ENCODE data around the gene TMEM184B. TPM values are rescaled to one million over a fixed set of nuclear protein-coding genes. Genes with fewer than 3 reads are reported as not detected.

Gene TMEM184B
- total and polyA plus RNA-seq, 9 donors: 19.9 to 78.6 (median 65.8) TPM

DNA sequence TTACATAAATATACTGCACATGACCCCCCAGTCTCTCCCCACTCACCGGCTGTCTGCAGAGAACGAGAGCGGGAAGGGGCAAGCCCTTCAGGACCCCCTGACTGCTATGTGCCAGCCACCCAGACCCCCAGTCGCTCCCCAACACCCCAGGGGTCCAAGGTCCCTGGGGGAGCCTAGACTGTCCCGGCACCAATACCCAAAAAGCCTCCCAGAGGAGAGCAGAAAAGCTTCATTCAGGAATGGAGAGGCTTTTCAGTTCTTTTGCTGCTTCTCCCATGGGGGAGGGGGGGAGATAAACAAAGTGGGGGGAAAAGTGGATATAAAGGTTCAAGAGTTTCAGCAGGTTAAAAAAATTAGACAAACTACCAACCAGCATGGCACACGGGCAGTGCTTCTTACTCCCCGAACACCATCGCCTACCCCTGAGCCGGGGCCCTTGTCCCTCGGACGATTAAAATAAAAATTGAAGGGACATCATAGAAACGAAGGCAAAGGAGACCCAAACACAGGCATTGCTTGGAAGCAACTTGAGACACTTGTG lies 43.1 kb upstream of the TMEM184B start:
- 11% methylated on average over 3 of the region's 12 CpGs for WGBS (ENCODE audit: insufficient coverage)

DNA sequence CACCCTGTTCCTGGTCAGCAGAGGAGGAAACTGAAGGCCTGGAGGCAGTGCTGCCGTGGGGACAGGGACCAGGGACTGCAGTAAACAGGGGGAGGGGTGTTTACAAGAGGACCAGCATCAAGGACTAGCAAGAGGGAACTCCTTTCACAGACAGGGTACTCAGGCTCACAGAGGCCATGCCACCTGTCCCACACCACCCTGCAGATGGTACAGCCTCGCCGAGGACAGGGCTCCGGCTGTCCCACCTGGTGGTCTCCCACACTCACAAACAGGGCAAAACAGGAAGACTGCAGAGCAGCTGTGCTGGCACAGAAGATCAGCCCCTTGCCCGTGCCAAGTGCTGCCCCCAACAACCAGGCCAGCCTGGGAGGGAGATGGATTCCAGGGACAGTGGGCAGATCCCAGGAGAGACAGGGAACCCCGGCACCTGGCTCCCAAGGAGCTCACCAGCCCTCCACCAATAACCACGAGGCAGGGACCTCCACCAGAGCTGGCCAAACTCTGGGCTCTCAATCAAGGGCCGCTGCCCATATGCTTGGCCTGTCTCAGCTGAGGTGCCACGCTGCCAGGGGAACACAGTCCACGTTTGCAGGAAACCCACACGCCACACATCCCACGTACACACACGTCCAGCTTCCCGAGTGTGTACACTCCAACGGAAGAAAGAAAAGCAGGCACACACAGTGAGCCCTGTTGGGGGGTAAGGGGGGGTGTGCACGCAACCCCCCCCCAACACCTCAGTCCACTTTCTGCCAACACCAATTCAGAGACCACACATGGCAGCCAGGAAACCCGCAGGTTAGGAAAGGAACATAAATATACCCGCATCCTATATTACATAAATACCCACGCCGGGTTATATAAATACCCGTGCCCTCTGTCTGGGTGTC lies 42.4 kb upstream of the TMEM184B start:
- Histone ChIP-seq H3K27me3 (ENCODE audit: control insufficient read depth, insufficient read depth, low read length) (no peaks in the 10 kb centered on the region), H3K36me3 (ENCODE audit: control insufficient read depth, insufficient read depth, low read length) (peaks cover 35% of the 10 kb centered on the region), H3K9me3 (replicated peaks; ENCODE audit: control insufficient read depth, low read depth, low read length) (no peaks in the 10 kb centered on the region), H3K4me3 (ENCODE audit: low read length) (peak overlapping the region; percentile 73), H3K27ac (ENCODE audit: low read length) (peak overlapping the region; percentile 97), H3K4me1 (ENCODE audit: control insufficient read depth, insufficient read depth, low read length) (peaks cover 70% of the 10 kb centered on the region)
- peak; percentile 66 for DNase-seq
- 11% methylated on average over 12 of the region's 21 CpGs for WGBS (ENCODE audit: insufficient coverage)

More for the DNA sequence above, 43.1 kb upstream of the TMEM184B start:
- peaks cover 63% of the 10 kb centered on the region for H3K4me1 ChIP-seq (ENCODE audit: control insufficient read depth, insufficient read depth, low read length)
- peak; percentile 55 for DNase-seq
- H3K4me3 ChIP-seq (ENCODE audit: low read length): peak overlapping the region; percentile 73
- H3K36me3 ChIP-seq (ENCODE audit: control insufficient read depth, insufficient read depth, low read length): peaks cover 28% of the 10 kb centered on the region
- H3K27ac ChIP-seq (ENCODE audit: low read length): peak overlapping the region; percentile 97
- no peaks in the 10 kb centered on the region for H3K27me3 ChIP-seq (ENCODE audit: control insufficient read depth, insufficient read depth, low read length)
- no peaks in the 10 kb centered on the region for H3K9me3 ChIP-seq (replicated peaks; ENCODE audit: control insufficient read depth, low read depth, low read length)

DNA sequence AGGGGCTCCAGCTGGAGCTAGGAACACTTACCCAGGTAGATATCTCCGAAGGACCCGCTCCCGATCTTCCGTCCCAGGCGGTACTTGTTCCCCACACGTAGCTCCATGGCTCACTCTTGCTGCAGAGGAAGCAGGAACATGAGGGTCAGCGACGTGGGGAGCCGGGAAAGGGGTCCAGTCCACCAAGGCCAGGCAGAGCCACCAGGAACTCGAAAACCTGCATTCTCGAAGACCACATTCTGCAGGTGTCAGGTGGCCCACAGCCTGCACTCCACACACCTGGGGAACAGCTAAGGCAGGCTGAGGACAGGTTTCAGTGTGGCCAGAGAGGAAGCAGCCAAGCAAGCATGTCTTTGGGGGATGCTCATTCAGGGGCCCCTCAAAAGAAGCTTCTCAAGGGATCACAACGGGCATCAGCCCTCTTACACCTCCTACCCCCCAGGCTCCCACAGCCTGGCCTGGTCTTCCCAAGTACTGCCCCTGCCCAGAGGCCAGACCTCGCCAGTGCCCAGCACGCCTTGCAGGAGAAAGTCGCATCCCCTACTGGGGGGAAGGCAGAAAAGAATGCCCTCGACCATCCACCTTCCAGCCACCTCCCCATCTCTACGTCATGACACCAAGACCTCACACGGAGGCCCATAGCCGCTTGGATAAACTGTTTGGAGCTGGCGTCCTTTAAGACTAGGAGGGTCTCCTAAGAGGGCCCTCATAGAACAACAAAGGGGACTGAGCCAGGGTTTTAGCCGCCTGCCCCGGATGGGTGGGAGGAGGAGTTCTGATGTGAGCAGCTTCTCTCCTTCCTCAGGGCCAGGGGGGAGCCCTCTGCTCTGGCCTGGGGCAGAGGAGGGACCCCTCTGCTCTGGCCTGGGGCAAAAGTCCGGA lies 41.5 kb upstream of the TMEM184B start:
- peaks cover 43% of the 10 kb centered on the region for H3K36me3 ChIP-seq (ENCODE audit: control insufficient read depth, insufficient read depth, low read length)
- H3K27ac ChIP-seq (ENCODE audit: low read length): peak overlapping the region; percentile 97
- H3K4me1 ChIP-seq (ENCODE audit: control insufficient read depth, insufficient read depth, low read length): peaks cover 77% of the 10 kb centered on the region
- peak; percentile 62 for DNase-seq
- no peaks in the 10 kb centered on the region for H3K9me3 ChIP-seq (replicated peaks; ENCODE audit: control insufficient read depth, low read depth, low read length)
- WGBS (ENCODE audit: insufficient coverage): 20% methylated on average over 12 of the region's 23 CpGs
- H3K27me3 ChIP-seq (ENCODE audit: control insufficient read depth, insufficient read depth, low read length): no peaks in the 10 kb centered on the region
- peak overlapping the region; percentile 73 for H3K4me3 ChIP-seq (ENCODE audit: low read length)

DNA sequence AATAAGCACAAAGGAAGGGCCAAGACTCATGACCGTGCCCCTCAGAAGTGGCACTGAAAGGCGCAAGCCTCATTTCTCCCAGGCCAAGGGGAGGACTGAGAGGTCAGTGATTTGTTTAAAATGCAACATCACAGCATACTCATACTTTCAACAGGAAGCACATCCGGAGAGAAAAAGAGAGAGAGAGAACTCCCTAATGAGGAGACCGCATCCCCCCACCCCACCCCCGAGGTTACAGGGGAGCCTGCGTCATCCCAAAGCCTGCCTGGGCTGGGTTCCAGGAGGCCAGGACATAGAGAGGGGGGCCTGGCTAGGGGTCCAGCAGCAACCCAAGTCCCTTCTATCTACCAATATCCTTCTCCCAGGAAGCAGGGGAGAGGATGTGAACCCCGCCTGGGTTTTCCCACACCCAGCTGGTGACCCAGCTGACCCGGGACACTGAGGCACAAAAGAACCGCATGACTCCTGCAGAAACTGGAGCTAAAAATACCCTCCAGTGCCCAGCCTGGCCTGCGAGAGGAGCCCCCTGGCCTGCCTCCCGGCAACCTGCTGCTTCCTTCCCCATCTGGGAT lies 40.7 kb upstream of the TMEM184B start:
- Histone ChIP-seq H3K4me1 (ENCODE audit: control insufficient read depth, insufficient read depth, low read length) (peaks cover 82% of the 10 kb centered on the region), H3K36me3 (ENCODE audit: control insufficient read depth, insufficient read depth, low read length) (peaks cover 51% of the 10 kb centered on the region), H3K9me3 (replicated peaks; ENCODE audit: control insufficient read depth, low read depth, low read length) (no peaks in the 10 kb centered on the region), H3K4me3 (ENCODE audit: low read length) (no peak overlapping the region), H3K27ac (ENCODE audit: low read length) (peak overlapping the region; percentile 97), H3K27me3 (ENCODE audit: control insufficient read depth, insufficient read depth, low read length) (no peaks in the 10 kb centered on the region)
- 13% methylated on average over 3 of the region's 11 CpGs for WGBS (ENCODE audit: insufficient coverage)
- peak; percentile 90 for DNase-seq

DNA sequence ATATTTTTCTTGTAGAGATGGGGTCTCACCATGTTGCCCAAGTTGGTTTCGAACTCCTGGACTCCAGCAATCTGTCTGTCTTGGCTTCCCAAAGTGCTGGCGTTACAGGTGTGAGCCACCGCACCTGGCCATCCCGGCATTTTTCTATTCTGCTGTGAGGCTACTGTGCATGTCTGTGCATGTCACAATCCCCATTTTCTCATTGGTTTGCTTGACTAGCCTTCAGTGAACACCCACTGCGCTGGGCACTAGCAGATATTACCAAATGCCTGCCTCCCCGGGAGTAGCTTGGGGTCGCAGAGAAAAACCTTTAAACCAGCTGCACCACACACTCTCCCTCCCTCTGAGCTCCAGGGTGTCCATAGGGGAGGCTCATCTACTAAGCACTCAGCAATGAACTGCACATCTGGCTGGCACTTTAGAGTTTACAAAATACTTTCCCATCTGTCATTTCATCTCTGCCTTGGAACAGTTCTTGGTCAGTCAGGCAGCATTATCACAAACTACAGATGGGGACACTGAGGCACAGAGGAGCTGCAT lies 39.5 kb upstream of the TMEM184B start:
- peaks cover 57% of the 10 kb centered on the region for H3K36me3 ChIP-seq (ENCODE audit: control insufficient read depth, insufficient read depth, low read length)
- no peaks in the 10 kb centered on the region for H3K9me3 ChIP-seq (replicated peaks; ENCODE audit: control insufficient read depth, low read depth, low read length)
- peak overlapping the region; percentile 85 for H3K27ac ChIP-seq (ENCODE audit: low read length)
- no peaks in the 10 kb centered on the region for H3K27me3 ChIP-seq (ENCODE audit: control insufficient read depth, insufficient read depth, low read length)
- no peak overlapping the region for H3K4me3 ChIP-seq (ENCODE audit: low read length)
- DNase-seq: no peak
- 79% methylated on average over 7 of the region's 7 CpGs for WGBS (ENCODE audit: insufficient coverage)
- H3K4me1 ChIP-seq (ENCODE audit: control insufficient read depth, insufficient read depth, low read length): peaks cover 70% of the 10 kb centered on the region

DNA sequence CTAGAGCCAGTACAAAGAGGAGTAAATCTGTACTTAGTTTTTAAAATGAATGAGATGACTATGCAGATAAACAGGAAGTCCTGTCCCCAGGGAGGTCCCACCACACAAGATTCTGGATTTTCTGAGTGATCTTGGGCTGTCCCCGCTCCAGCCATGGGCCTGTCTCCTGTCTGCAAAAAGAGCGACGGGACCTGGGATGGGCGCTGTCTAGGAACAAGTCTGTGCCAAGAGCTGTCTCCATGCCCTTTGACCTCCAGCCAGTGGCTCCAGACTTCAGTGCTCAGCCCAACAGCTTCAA lies 38.5 kb upstream of the TMEM184B start:
- no peaks in the 10 kb centered on the region for H3K27me3 ChIP-seq (ENCODE audit: control insufficient read depth, insufficient read depth, low read length)
- H3K4me1 ChIP-seq (ENCODE audit: control insufficient read depth, insufficient read depth, low read length): peaks cover 72% of the 10 kb centered on the region
- 64% methylated on average over 4 of the region's 4 CpGs for WGBS (ENCODE audit: insufficient coverage)

DNA sequence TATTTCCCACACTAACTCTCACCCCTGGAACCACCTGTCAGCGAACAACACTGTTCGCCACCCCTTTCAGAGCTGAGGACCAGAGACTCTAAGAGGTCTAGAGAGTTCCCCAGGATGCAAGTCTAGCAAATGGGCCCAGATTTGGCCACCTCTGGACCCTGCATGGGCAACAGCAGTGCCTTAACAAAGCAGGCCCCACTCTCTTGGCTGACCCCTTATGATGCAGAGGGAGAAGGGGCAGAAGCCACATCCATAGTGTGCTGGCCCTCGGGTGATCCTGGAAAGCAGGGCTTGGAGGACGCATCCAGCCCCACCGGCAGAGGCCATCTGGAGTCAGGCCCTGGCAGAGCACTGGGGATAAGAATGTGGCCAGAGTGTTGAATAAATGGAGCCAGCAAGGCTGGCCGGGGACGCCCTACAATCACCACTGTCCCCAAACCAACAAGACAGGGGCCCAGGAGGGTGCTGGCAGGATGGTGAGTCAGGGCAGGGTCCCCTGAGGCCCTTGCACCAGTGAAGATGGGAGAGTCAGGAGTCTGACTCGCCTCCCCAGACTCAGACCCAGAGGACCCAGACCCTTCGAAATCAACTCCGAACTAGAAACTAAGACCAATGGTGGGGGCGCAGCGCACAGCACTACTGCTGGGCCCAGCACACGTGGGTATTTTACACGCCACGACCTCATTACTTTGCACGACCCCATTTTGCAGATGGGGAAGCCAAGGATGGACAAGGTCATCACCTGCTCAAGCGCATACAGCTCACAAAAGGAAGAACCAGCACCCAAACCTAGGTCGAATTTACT lies 37.9 kb upstream of the TMEM184B start:
- WGBS (ENCODE audit: insufficient coverage): 66% methylated on average over 13 of the region's 18 CpGs
- no peaks in the 10 kb centered on the region for H3K9me3 ChIP-seq (replicated peaks; ENCODE audit: control insufficient read depth, low read depth, low read length)
- peaks cover 73% of the 10 kb centered on the region for H3K4me1 ChIP-seq (ENCODE audit: control insufficient read depth, insufficient read depth, low read length)
- H3K36me3 ChIP-seq (ENCODE audit: control insufficient read depth, insufficient read depth, low read length): peaks cover 57% of the 10 kb centered on the region
- H3K4me3 ChIP-seq (ENCODE audit: low read length): no peak overlapping the region
- no peak for DNase-seq
- no peaks in the 10 kb centered on the region for H3K27me3 ChIP-seq (ENCODE audit: control insufficient read depth, insufficient read depth, low read length)
- H3K27ac ChIP-seq (ENCODE audit: low read length): peak overlapping the region; percentile 31

More for the DNA sequence above, 38.5 kb upstream of the TMEM184B start:
- Histone ChIP-seq H3K27ac (ENCODE audit: low read length) (no peak overlapping the region), H3K4me3 (ENCODE audit: low read length) (no peak overlapping the region), H3K9me3 (replicated peaks; ENCODE audit: control insufficient read depth, low read depth, low read length) (no peaks in the 10 kb centered on the region), H3K36me3 (ENCODE audit: control insufficient read depth, insufficient read depth, low read length) (peaks cover 57% of the 10 kb centered on the region)
- DNase-seq: peak; percentile 67

DNA sequence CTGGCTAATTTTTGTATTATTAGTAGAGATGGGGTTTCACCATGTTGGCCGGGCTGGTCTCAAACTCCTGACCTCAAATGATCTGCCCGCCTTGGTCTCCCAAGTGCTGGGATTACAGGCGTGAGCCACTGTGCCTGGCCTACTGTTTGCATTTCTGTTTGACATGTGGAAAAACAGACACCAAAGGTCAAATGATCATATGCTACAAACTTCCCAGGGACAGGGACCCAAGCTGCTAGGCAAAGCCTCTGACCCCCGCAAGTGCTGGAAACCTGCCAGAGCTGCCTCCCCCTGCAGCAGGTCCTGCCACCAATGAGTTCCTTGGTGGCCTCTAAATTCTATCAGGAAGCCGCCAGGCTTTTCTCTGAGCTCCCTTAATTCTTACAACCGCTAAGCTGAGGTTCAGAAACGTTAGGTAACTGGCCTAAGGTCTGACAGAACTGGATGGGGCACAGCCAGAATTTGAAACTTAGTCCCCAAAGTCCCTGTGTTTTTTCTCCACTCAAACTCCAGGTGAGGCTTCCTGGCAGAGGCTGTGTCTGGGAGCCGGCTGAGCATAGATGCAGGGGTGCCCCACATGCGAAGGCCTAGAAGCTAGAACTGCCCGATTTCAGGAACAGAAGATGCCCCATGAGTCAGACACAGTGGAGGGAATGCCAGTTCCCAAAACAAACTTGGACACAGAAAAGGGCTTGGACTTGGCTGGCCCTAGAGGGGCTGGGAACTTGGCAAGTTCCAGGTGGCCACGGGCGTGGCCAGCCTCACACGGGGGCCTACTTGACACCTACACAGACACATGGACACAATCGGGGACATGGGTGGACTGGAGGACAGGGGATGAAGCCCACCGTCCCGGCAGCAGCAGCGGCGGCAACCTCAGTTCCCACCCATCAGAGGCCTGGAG lies 37.1 kb upstream of the TMEM184B start:
- no peak overlapping the region for H3K27ac ChIP-seq (ENCODE audit: low read length)
- DNase-seq: no peak
- peaks cover 66% of the 10 kb centered on the region for H3K4me1 ChIP-seq (ENCODE audit: control insufficient read depth, insufficient read depth, low read length)
- no peak overlapping the region for H3K4me3 ChIP-seq (ENCODE audit: low read length)
- peaks cover 57% of the 10 kb centered on the region for H3K36me3 ChIP-seq (ENCODE audit: control insufficient read depth, insufficient read depth, low read length)
- H3K27me3 ChIP-seq (ENCODE audit: control insufficient read depth, insufficient read depth, low read length): no peaks in the 10 kb centered on the region
- no peaks in the 10 kb centered on the region for H3K9me3 ChIP-seq (replicated peaks; ENCODE audit: control insufficient read depth, low read depth, low read length)
- 60% methylated on average over 13 of the region's 18 CpGs for WGBS (ENCODE audit: insufficient coverage)
